WTC11 (cell line): Measurements from ENCODE around the gene HTR4. TPM values are rescaled to one million over a fixed set of nuclear protein-coding genes. Genes with fewer than 3 reads are reported as not detected.

Experiments used
- ATAC-seq: fragments of 200-7000 bp; cut with Tn5 transposase; 2 replicates; pipeline ENCODE4 v1.10.0; 2021; ENCODE audit warnings: mild to moderate bottlenecking, moderate library complexity
- CTCF ChIA-PET: fragments of 300-600 bp; sonication (Branson Sonifier 250); formaldehyde crosslinking; loops from one replicate; lab custom pipeline; 2021; ENCODE audit warnings: antibody characterized with exemption; lab: Charles Lee
- POLR2A ChIA-PET: fragments of 350-600 bp; sonication (Branson Sonifier 250); formaldehyde crosslinking; loops from one replicate; lab custom pipeline; 2021; ENCODE audit warnings: antibody characterized with exemption; lab: Charles Lee
- DNase-seq: peaks from one replicate; pipeline ENCODE4 v3.0.0; 2021; ENCODE audit warnings: low spot score
- H3K27ac Mint-ChIP-seq: 2 replicates; pipeline ENCODE4 v1.8.0; 2021; ENCODE audit warnings: mixed read lengths
- H3K27me3 Mint-ChIP-seq: 2 replicates; pipeline ENCODE4 v1.8.0; 2021; ENCODE audit warnings: low read depth, mild to moderate bottlenecking, moderate library complexity, mixed read lengths
- H3K36me3 Mint-ChIP-seq: 2 replicates; pipeline ENCODE4 v1.8.0; 2021; ENCODE audit warnings: mixed read lengths
- H3K4me1 Mint-ChIP-seq: 2 replicates; pipeline ENCODE4 v1.8.0; 2022; ENCODE audit warnings: mixed read lengths
- H3K4me3 Mint-ChIP-seq: 2 replicates; pipeline ENCODE4 v1.8.0; 2021; ENCODE audit warnings: mild to moderate bottlenecking, moderate library complexity, mixed read lengths
- H3K9me3 Mint-ChIP-seq: 2 replicates; pipeline ENCODE4 v1.8.0; 2021; ENCODE audit warnings: mixed read lengths
- ATF3 ChIP-seq: sonication (generic); formaldehyde crosslinking; conservative IDR thresholded peaks from 2 replicates; pipeline ENCODE4 v1.8.1; 2022; ENCODE audit warnings: mild to moderate bottlenecking, missing genetic modification reagents
- CBFB ChIP-seq: sonication (generic); formaldehyde crosslinking; IDR thresholded peaks from 2 replicates; pipeline ENCODE4 v1.8.1; 2022; ENCODE audit warnings: mild to moderate bottlenecking, low read depth, missing genetic modification reagents
- CREB1 ChIP-seq: sonication (generic); formaldehyde crosslinking; IDR thresholded peaks from 2 replicates; pipeline ENCODE4 v1.8.0; 2023; ENCODE audit warnings: mild to moderate bottlenecking, missing genetic modification reagents
- CREM ChIP-seq: sonication (generic); formaldehyde crosslinking; IDR thresholded peaks from 2 replicates; pipeline ENCODE4 v1.8.1; 2022; ENCODE audit warnings: mild to moderate bottlenecking, missing genetic modification reagents, moderate library complexity
- FOXK1 ChIP-seq: sonication (generic); formaldehyde crosslinking; IDR thresholded peaks from 2 replicates; pipeline ENCODE4 v1.8.0; 2022; ENCODE audit warnings: mild to moderate bottlenecking, moderate library complexity, missing genetic modification reagents
- GRHL2 ChIP-seq: fragments of 250-450 bp; sonication (Bioruptor Pico); IDR thresholded peaks from 2 replicates; pipeline ENCODE4 v1.8.0; 2022; ENCODE audit warnings: mild to moderate bottlenecking, moderate library complexity; ENCODE audit not compliant: insufficient replicate concordance, severe bottlenecking
- GTF2I ChIP-seq: fragments of 250-450 bp; sonication (Bioruptor Pico); conservative IDR thresholded peaks from 2 replicates; pipeline ENCODE4 v1.4.0; 2021; ENCODE audit warnings: mild to moderate bottlenecking
- IRF2 ChIP-seq: sonication (generic); formaldehyde crosslinking; IDR thresholded peaks from 2 replicates; pipeline ENCODE4 v1.8.0; 2022; ENCODE audit warnings: low read depth, missing genetic modification reagents, borderline replicate concordance
- NFYB ChIP-seq: sonication (generic); formaldehyde crosslinking; conservative IDR thresholded peaks from 2 replicates; pipeline ENCODE4 v1.8.0; 2022; ENCODE audit warnings: low read depth, missing genetic modification reagents
- NR3C1 ChIP-seq: sonication (generic); formaldehyde crosslinking; conservative IDR thresholded peaks from 2 replicates; pipeline ENCODE4 v1.8.1; 2023; ENCODE audit warnings: low read depth, mild to moderate bottlenecking, missing genetic modification reagents
- RELA ChIP-seq: sonication (generic); formaldehyde crosslinking; IDR thresholded peaks from 2 replicates; pipeline ENCODE4 v1.8.1; 2022; ENCODE audit warnings: missing genetic modification reagents, mild to moderate bottlenecking, borderline replicate concordance
- SOX15 ChIP-seq: fragments of 250-450 bp; sonication (Bioruptor Pico); IDR thresholded peaks from 2 replicates; pipeline ENCODE4 v1.9.0; 2021; ENCODE audit warnings: mild to moderate bottlenecking
- TEAD1 ChIP-seq: sonication (generic); formaldehyde crosslinking; IDR thresholded peaks from 2 replicates; pipeline ENCODE4 v1.8.0; 2022; ENCODE audit warnings: mild to moderate bottlenecking, missing genetic modification reagents
- TP53 ChIP-seq: sonication (generic); formaldehyde crosslinking; IDR thresholded peaks from 2 replicates; pipeline ENCODE4 v1.8.1; 2023; ENCODE audit warnings: mild to moderate bottlenecking, missing genetic modification reagents
- ZBTB21 ChIP-seq: sonication (generic); formaldehyde crosslinking; IDR thresholded peaks from 2 replicates; pipeline ENCODE4 v1.8.1; 2023; ENCODE audit warnings: mild to moderate bottlenecking, missing genetic modification reagents, borderline replicate concordance
- ZNF138 ChIP-seq: sonication (generic); formaldehyde crosslinking; conservative IDR thresholded peaks from 2 replicates; pipeline ENCODE4 v1.8.1; 2022; ENCODE audit warnings: mild to moderate bottlenecking, moderate library complexity, missing genetic modification reagents
- ZNF219 ChIP-seq: sonication (generic); formaldehyde crosslinking; IDR thresholded peaks from 2 replicates; pipeline ENCODE4 v1.8.0; 2023; ENCODE audit warnings: missing genetic modification reagents, mild to moderate bottlenecking, borderline replicate concordance
- ZNF396 ChIP-seq: fragments of 250-450 bp; sonication (Bioruptor Pico); IDR thresholded peaks from 2 replicates; pipeline ENCODE4 v1.8.0; 2021; ENCODE audit warnings: mild to moderate bottlenecking, moderate library complexity, borderline replicate concordance
- total RNA-seq: library from RNA; stranded (reverse); gene quantifications from 3 replicates; pipeline ENCODE4 v1.2.3, GENCODE V29; 2021
- TF ChIP-seq, protein P1 (sequence below): fragments of 250-450 bp; sonication (Bioruptor Pico); IDR thresholded peaks from 2 replicates; pipeline ENCODE4 v1.9.0; 2021; ENCODE audit warnings: mild to moderate bottlenecking
- TF ChIP-seq, protein P2 (sequence below): sonication (generic); formaldehyde crosslinking; IDR thresholded peaks from 2 replicates; pipeline ENCODE4 v1.8.0; 2023; ENCODE audit warnings: mild to moderate bottlenecking, missing genetic modification reagents
- TF ChIP-seq, protein P3 (sequence below): sonication (generic); formaldehyde crosslinking; IDR thresholded peaks from 2 replicates; pipeline ENCODE4 v1.8.0; 2022; ENCODE audit warnings: mild to moderate bottlenecking, missing genetic modification reagents
- TF ChIP-seq, protein P4 (sequence below): fragments of 250-450 bp; sonication (Bioruptor Pico); IDR thresholded peaks from 2 replicates; pipeline ENCODE4 v2.1.2; 2022; ENCODE audit warnings: mild to moderate bottlenecking, moderate library complexity
- TF ChIP-seq, protein P5 (sequence below): sonication (generic); formaldehyde crosslinking; IDR thresholded peaks from 2 replicates; pipeline ENCODE4 v1.8.1; 2022; ENCODE audit warnings: mild to moderate bottlenecking, missing genetic modification reagents, moderate library complexity, borderline replicate concordance

Gene HTR4
- total RNA-seq, 1 experiment from 2014 or later, result not detected

DNA sequence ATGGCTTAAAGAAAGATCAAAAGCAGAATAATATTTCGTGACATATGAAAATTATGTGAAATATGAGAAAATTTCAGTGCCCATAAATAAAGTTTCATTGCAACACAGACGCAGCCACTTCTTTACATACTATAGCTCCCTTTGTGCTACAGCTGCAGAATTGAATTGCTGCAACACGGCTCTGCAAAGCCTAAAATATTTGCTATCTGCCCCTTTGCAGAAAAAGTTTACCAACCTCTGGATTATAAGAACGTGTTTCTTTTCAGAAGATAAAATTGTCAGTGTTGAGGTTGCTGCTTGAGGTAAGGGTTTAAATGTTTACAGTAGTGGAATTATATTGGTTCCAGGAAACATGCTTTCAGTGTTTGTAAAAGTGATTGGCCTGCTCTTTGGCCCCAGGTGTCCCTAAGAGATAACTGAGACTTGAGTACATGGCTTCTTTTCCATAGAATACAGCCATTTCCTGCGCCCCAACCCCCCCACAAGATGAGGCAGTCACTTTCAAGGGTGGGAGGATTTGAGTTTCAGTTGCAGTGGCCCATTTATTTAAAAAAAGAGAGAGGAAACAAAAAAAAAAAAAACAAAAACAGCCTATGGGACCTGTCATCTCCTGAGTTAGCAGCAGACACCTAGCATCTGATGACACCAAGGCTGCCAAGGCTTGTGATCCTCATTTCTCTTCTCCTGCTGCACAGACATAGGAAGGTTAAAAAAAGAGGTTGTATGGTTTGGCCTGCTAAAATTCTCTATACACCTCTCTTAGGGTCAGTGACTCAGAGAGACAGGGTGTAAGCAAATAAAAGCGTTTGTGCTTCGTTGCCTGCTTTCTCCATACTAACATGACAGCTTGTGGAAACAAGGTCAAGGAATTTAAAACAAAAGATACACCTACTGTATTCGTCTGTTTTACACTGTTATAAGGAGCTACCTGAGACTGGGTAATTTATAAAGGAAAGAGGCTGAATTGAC lies 28.0 kb upstream of the HTR4 start:
- CTCF ChIA-PET, result interaction anchor here (4.0 kb wide), 1 partner anchor 48 kb away, joined by 13 read pairs; no protein-coding TSS in a partner anchor
- no peaks in the 10 kb centered on the region for H3K36me3 Mint-ChIP-seq
- H3K4me1 Mint-ChIP-seq, result peaks cover 3% of the 10 kb centered on the region; the same call in 1 of the 2 replicates
- ATAC-seq (no peak), DNase-seq (no peak)
- POLR2A ChIA-PET, result interaction anchor here (0.5 kb wide), 1 partner anchor 78 kb away, joined by 3 read pairs; no protein-coding TSS in a partner anchor
- no peaks in the 10 kb centered on the region for H3K9me3 Mint-ChIP-seq
- H3K4me3 Mint-ChIP-seq, result no peak overlapping the region
- no peaks in the 10 kb centered on the region for H3K27me3 Mint-ChIP-seq
- no peak overlapping the region for H3K27ac Mint-ChIP-seq
- no peak for TF ChIP-seq GRHL2
- no peak for TF ChIP-seq NR3C1 (CRISPR knock-in tag)
- TF ChIP-seq NFYB (CRISPR knock-in tag), result no peak
- TF ChIP-seq RELA (CRISPR knock-in tag), result no peak
- no peak for TF ChIP-seq CREM (CRISPR knock-in tag)
- TF ChIP-seq ZNF219, result no peak
- no peak for TF ChIP-seq TEAD1 (CRISPR knock-in tag)
- TF ChIP-seq TP53 (CRISPR knock-in tag), result no peak
- TF ChIP-seq FOXK1, result no peak
- TF ChIP-seq SOX15 (CRISPR knock-in tag), result no peak
- TF ChIP-seq, protein P1, sequence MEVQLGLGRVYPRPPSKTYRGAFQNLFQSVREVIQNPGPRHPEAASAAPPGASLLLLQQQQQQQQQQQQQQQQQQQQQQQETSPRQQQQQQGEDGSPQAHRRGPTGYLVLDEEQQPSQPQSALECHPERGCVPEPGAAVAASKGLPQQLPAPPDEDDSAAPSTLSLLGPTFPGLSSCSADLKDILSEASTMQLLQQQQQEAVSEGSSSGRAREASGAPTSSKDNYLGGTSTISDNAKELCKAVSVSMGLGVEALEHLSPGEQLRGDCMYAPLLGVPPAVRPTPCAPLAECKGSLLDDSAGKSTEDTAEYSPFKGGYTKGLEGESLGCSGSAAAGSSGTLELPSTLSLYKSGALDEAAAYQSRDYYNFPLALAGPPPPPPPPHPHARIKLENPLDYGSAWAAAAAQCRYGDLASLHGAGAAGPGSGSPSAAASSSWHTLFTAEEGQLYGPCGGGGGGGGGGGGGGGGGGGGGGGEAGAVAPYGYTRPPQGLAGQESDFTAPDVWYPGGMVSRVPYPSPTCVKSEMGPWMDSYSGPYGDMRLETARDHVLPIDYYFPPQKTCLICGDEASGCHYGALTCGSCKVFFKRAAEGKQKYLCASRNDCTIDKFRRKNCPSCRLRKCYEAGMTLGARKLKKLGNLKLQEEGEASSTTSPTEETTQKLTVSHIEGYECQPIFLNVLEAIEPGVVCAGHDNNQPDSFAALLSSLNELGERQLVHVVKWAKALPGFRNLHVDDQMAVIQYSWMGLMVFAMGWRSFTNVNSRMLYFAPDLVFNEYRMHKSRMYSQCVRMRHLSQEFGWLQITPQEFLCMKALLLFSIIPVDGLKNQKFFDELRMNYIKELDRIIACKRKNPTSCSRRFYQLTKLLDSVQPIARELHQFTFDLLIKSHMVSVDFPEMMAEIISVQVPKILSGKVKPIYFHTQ, result no peak
- TF ChIP-seq, all 79 proteins: peak for 0

DNA sequence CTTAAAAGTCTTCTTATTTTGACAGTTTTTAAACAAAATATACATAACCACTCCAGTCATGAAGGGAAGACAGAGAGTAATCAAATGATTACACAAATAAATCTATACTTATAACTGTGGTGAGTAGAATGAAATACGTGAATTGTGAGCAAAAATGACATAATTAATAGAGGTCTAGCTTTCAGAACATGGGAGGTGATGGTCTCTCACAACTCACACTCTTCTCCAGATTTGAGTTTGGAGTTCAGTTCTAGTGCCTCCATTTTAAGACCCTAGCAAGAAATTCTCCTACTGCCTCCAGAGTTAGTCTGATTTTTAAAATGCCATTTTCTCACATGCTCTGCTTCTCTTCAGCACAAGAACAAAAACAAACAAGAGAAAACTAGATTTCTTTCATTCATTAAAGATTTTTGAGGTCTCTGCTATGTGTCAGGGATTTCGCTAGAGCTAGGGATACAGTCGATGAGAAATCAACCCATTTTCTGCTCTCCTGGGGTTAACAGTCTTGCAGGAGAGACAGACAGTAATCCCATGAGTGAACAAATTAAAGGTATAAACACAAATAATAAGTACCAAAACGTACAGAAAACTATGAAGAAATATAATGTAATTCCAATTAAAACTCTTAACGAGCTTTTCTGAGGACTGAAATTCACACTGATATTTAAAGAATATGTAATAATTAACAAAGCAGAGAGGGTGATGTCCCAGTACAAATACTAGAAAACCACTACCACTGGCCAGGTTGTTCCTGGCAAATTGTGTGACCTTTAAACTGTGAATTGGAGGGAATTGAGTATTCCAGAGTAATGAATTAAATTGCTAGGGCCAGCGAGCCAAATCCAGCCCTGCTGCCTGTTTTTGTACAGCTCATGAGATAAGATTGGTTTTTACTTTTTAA lies 27.1 kb upstream of the HTR4 start:
- H3K9me3 Mint-ChIP-seq, result no peaks in the 10 kb centered on the region
- ATAC-seq, result no peak
- no peak overlapping the region for H3K4me3 Mint-ChIP-seq
- ChIA-PET POLR2A (interaction anchor here (0.5 kb wide), 1 partner anchor 77 kb away, joined by 3 read pairs; no protein-coding TSS in a partner anchor), CTCF (no interaction called here)
- no peak for DNase-seq
- no peaks in the 10 kb centered on the region for H3K36me3 Mint-ChIP-seq
- peaks cover 3% of the 10 kb centered on the region; the same call in 1 of the 2 replicates for H3K4me1 Mint-ChIP-seq
- H3K27me3 Mint-ChIP-seq, result no peaks in the 10 kb centered on the region
- no peak overlapping the region for H3K27ac Mint-ChIP-seq
- TF ChIP-seq, protein P2, sequence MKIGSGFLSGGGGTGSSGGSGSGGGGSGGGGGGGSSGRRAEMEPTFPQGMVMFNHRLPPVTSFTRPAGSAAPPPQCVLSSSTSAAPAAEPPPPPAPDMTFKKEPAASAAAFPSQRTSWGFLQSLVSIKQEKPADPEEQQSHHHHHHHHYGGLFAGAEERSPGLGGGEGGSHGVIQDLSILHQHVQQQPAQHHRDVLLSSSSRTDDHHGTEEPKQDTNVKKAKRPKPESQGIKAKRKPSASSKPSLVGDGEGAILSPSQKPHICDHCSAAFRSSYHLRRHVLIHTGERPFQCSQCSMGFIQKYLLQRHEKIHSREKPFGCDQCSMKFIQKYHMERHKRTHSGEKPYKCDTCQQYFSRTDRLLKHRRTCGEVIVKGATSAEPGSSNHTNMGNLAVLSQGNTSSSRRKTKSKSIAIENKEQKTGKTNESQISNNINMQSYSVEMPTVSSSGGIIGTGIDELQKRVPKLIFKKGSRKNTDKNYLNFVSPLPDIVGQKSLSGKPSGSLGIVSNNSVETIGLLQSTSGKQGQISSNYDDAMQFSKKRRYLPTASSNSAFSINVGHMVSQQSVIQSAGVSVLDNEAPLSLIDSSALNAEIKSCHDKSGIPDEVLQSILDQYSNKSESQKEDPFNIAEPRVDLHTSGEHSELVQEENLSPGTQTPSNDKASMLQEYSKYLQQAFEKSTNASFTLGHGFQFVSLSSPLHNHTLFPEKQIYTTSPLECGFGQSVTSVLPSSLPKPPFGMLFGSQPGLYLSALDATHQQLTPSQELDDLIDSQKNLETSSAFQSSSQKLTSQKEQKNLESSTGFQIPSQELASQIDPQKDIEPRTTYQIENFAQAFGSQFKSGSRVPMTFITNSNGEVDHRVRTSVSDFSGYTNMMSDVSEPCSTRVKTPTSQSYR, result no peak
- TF ChIP-seq IRF2 (CRISPR knock-in tag) (no peak), ZNF138 (CRISPR knock-in tag) (no peak), GTF2I (CRISPR knock-in tag) (no peak), ZBTB21 (no peak), CREB1 (CRISPR knock-in tag) (no peak), ZNF396 (CRISPR knock-in tag) (no peak), CBFB (no peak), ATF3 (CRISPR knock-in tag) (no peak)
- TF ChIP-seq, protein P3, sequence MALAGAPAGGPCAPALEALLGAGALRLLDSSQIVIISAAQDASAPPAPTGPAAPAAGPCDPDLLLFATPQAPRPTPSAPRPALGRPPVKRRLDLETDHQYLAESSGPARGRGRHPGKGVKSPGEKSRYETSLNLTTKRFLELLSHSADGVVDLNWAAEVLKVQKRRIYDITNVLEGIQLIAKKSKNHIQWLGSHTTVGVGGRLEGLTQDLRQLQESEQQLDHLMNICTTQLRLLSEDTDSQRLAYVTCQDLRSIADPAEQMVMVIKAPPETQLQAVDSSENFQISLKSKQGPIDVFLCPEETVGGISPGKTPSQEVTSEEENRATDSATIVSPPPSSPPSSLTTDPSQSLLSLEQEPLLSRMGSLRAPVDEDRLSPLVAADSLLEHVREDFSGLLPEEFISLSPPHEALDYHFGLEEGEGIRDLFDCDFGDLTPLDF (CRISPR knock-in tag), result no peak
- TF ChIP-seq, protein P4, sequence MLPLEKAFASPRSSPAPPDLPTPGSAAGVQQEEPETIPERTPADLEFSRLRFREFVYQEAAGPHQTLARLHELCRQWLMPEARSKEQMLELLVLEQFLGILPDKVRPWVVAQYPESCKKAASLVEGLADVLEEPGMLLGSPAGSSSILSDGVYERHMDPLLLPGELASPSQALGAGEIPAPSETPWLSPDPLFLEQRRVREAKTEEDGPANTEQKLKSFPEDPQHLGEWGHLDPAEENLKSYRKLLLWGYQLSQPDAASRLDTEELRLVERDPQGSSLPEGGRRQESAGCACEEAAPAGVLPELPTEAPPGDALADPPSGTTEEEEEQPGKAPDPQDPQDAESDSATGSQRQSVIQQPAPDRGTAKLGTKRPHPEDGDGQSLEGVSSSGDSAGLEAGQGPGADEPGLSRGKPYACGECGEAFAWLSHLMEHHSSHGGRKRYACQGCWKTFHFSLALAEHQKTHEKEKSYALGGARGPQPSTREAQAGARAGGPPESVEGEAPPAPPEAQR (CRISPR knock-in tag), result no peak
- TF ChIP-seq, protein P5, sequence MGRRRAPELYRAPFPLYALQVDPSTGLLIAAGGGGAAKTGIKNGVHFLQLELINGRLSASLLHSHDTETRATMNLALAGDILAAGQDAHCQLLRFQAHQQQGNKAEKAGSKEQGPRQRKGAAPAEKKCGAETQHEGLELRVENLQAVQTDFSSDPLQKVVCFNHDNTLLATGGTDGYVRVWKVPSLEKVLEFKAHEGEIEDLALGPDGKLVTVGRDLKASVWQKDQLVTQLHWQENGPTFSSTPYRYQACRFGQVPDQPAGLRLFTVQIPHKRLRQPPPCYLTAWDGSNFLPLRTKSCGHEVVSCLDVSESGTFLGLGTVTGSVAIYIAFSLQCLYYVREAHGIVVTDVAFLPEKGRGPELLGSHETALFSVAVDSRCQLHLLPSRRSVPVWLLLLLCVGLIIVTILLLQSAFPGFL (CRISPR knock-in tag), result no peak
